HEK293 (cell line): ENCODE results near the gene OST4.

Experiments
- BCL11A ChIP-seq: fragments of 450-650 bp; formaldehyde crosslinking; IDR thresholded peaks from 2 replicates; pipeline ENCODE4 v1.5.1; 2016; ENCODE audit warnings: low read depth, missing biosample characterization, missing genetic modification characterization
- EGR2 ChIP-seq: fragments of 450-650 bp; formaldehyde crosslinking; IDR thresholded peaks from 2 replicates; pipeline ENCODE4 v1.5.1; 2016; ENCODE audit warnings: low read depth, missing biosample characterization, missing genetic modification characterization
- HOXD13 ChIP-seq: sonication (generic); formaldehyde crosslinking; IDR thresholded peaks from 2 replicates; pipeline ENCODE4 v1.8.0; 2022; ENCODE audit warnings: missing genetic modification reagents, borderline replicate concordance
- KLF16 ChIP-seq: fragments of 450-650 bp; formaldehyde crosslinking; IDR thresholded peaks from 2 replicates; pipeline ENCODE4 v1.5.1; 2017; ENCODE audit warnings: missing biosample characterization, missing genetic modification characterization
- KLF7 ChIP-seq: fragments of 450-650 bp; formaldehyde crosslinking; IDR thresholded peaks from 2 replicates; pipeline ENCODE4 v1.5.1; 2016; ENCODE audit warnings: missing biosample characterization, missing genetic modification characterization, borderline replicate concordance
- MZF1 ChIP-seq: fragments of 450-650 bp; formaldehyde crosslinking; IDR thresholded peaks from 2 replicates; pipeline ENCODE4 v1.5.1; 2017; ENCODE audit warnings: missing biosample characterization, missing genetic modification characterization, borderline replicate concordance
- PATZ1 ChIP-seq: fragments of 450-650 bp; formaldehyde crosslinking; IDR thresholded peaks from 2 replicates; pipeline ENCODE4 v1.5.1; 2016; ENCODE audit warnings: missing biosample characterization, missing genetic modification characterization
- REST ChIP-seq: fragments of 450-650 bp; formaldehyde crosslinking; IDR thresholded peaks from 2 replicates; pipeline ENCODE4 v1.5.1; 2016; ENCODE audit warnings: missing biosample characterization, missing genetic modification characterization
- TRIM28 ChIP-seq: IDR thresholded peaks from 2 replicates; pipeline ENCODE4 v1.6.1; 2011; ENCODE audit warnings: low read length, control low read depth, borderline replicate concordance
- ZFP3 ChIP-seq: fragments of 450-650 bp; formaldehyde crosslinking; IDR thresholded peaks from 2 replicates; pipeline ENCODE4 v1.5.1; 2016; ENCODE audit warnings: low read depth, missing biosample characterization, missing genetic modification characterization
- ZNF155 ChIP-seq: fragments of 450-650 bp; formaldehyde crosslinking; IDR thresholded peaks from 2 replicates; pipeline ENCODE4 v1.5.1; 2016; ENCODE audit warnings: missing biosample characterization, missing genetic modification characterization
- ZNF19 ChIP-seq: fragments of 450-650 bp; formaldehyde crosslinking; IDR thresholded peaks from 2 replicates; pipeline ENCODE4; 2016; ENCODE audit warnings: missing biosample characterization, missing genetic modification characterization, low read depth
- ZNF280D ChIP-seq: fragments of 450-650 bp; formaldehyde crosslinking; IDR thresholded peaks from 2 replicates; pipeline ENCODE4 v1.5.1; 2016; ENCODE audit warnings: missing biosample characterization, missing genetic modification characterization
- ZNF404 ChIP-seq: fragments of 450-650 bp; formaldehyde crosslinking; IDR thresholded peaks from 2 replicates; pipeline ENCODE4 v1.5.1; 2017; ENCODE audit warnings: missing biosample characterization, missing genetic modification characterization
- ZNF488 ChIP-seq: fragments of 450-650 bp; formaldehyde crosslinking; IDR thresholded peaks from 2 replicates; pipeline ENCODE4 v1.5.1; 2016; ENCODE audit warnings: missing biosample characterization, missing genetic modification characterization
- ZNF596 ChIP-seq: fragments of 450-650 bp; IDR thresholded peaks from 2 replicates; pipeline ENCODE4 v1.5.0; 2018; ENCODE audit warnings: missing biosample characterization, mild to moderate bottlenecking, missing genetic modification characterization, moderate library complexity
- ZNF610 ChIP-seq: fragments of 450-650 bp; formaldehyde crosslinking; IDR thresholded peaks from 2 replicates; pipeline ENCODE4 v1.5.1; 2016; ENCODE audit warnings: missing biosample characterization, missing genetic modification characterization, borderline replicate concordance
- ZNF658 ChIP-seq: fragments of 450-650 bp; formaldehyde crosslinking; IDR thresholded peaks from 2 replicates; pipeline ENCODE4; 2016; ENCODE audit warnings: missing biosample characterization, missing genetic modification characterization
- ZNF660 ChIP-seq: fragments of 450-650 bp; IDR thresholded peaks from 2 replicates; pipeline ENCODE4 v1.5.1; 2018; ENCODE audit warnings: missing biosample characterization, mild to moderate bottlenecking, missing genetic modification characterization
- ZNF707 ChIP-seq: fragments of 450-650 bp; formaldehyde crosslinking; IDR thresholded peaks from 2 replicates; pipeline ENCODE4 v1.5.1; 2016; ENCODE audit warnings: missing biosample characterization, missing genetic modification characterization
- ZNF768 ChIP-seq: fragments of 450-650 bp; formaldehyde crosslinking; IDR thresholded peaks from 2 replicates; pipeline ENCODE4 v1.5.1; 2018; ENCODE audit warnings: missing biosample characterization, mild to moderate bottlenecking, missing genetic modification characterization
- TF ChIP-seq, protein P1 (sequence below): fragments of 450-650 bp; formaldehyde crosslinking; IDR thresholded peaks from 2 replicates; pipeline ENCODE4 v1.5.1; 2016; ENCODE audit warnings: missing biosample characterization, missing genetic modification characterization, borderline replicate concordance
- TF ChIP-seq, protein P2 (sequence below): fragments of 450-650 bp; formaldehyde crosslinking; IDR thresholded peaks from 2 replicates; pipeline ENCODE4 v1.5.1; 2016; ENCODE audit warnings: missing biosample characterization, missing genetic modification characterization

The OST4 gene

GRCh38 chr2:27032495-27033252 is 38.8 kb downstream of the OST4 start, which contains the start of gene TMEM214 (continued):
- no peak for TF ChIP-seq REST (tag by site-specific recombination)
- no peak for TF ChIP-seq ZNF155 (tag by site-specific recombination)
- no peak for TF ChIP-seq ZNF19 (tag by site-specific recombination)
- no peak for TF ChIP-seq TRIM28
- no peak for TF ChIP-seq ZNF280D (tag by site-specific recombination)
- TF ChIP-seq EGR2 (tag by site-specific recombination), result no peak
- no peak for TF ChIP-seq ZNF610 (tag by site-specific recombination)
- no peak for TF ChIP-seq MZF1 (tag by site-specific recombination)
- TF ChIP-seq, protein P1, sequence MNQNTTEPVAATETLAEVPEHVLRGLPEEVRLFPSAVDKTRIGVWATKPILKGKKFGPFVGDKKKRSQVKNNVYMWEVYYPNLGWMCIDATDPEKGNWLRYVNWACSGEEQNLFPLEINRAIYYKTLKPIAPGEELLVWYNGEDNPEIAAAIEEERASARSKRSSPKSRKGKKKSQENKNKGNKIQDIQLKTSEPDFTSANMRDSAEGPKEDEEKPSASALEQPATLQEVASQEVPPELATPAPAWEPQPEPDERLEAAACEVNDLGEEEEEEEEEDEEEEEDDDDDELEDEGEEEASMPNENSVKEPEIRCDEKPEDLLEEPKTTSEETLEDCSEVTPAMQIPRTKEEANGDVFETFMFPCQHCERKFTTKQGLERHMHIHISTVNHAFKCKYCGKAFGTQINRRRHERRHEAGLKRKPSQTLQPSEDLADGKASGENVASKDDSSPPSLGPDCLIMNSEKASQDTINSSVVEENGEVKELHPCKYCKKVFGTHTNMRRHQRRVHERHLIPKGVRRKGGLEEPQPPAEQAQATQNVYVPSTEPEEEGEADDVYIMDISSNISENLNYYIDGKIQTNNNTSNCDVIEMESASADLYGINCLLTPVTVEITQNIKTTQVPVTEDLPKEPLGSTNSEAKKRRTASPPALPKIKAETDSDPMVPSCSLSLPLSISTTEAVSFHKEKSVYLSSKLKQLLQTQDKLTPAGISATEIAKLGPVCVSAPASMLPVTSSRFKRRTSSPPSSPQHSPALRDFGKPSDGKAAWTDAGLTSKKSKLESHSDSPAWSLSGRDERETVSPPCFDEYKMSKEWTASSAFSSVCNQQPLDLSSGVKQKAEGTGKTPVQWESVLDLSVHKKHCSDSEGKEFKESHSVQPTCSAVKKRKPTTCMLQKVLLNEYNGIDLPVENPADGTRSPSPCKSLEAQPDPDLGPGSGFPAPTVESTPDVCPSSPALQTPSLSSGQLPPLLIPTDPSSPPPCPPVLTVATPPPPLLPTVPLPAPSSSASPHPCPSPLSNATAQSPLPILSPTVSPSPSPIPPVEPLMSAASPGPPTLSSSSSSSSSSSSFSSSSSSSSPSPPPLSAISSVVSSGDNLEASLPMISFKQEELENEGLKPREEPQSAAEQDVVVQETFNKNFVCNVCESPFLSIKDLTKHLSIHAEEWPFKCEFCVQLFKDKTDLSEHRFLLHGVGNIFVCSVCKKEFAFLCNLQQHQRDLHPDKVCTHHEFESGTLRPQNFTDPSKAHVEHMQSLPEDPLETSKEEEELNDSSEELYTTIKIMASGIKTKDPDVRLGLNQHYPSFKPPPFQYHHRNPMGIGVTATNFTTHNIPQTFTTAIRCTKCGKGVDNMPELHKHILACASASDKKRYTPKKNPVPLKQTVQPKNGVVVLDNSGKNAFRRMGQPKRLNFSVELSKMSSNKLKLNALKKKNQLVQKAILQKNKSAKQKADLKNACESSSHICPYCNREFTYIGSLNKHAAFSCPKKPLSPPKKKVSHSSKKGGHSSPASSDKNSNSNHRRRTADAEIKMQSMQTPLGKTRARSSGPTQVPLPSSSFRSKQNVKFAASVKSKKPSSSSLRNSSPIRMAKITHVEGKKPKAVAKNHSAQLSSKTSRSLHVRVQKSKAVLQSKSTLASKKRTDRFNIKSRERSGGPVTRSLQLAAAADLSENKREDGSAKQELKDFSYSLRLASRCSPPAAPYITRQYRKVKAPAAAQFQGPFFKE (tag by site-specific recombination), result no peak
- TF ChIP-seq KLF7 (tag by site-specific recombination), result peak; percentile 25; the same call in 1 of the 2 replicates
- TF ChIP-seq ZNF658 (tag by site-specific recombination), result no peak
- TF ChIP-seq ZNF768 (tag by site-specific recombination), result no peak
- TF ChIP-seq ZFP3, result no peak
- TF ChIP-seq ZNF488 (tag by site-specific recombination), result no peak
- no peak for TF ChIP-seq ZNF707 (tag by site-specific recombination)
- peak; percentile 67 for TF ChIP-seq PATZ1 (tag by site-specific recombination)
- TF ChIP-seq, protein P2, sequence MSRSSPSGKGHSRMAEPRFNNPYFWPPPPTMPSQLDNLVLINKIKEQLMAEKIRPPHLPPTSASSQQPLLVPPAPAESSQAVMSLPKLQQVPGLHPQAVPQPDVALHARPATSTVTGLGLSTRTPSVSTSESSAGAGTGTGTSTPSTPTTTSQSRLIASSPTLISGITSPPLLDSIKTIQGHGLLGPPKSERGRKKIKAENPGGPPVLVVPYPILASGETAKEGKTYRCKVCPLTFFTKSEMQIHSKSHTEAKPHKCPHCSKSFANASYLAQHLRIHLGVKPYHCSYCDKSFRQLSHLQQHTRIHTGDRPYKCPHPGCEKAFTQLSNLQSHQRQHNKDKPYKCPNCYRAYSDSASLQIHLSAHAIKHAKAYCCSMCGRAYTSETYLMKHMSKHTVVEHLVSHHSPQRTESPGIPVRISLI (tag by site-specific recombination), result no peak
- TF ChIP-seq HOXD13 (CRISPR knock-in tag), result no peak
- TF ChIP-seq BCL11A, result no peak
- no peak for TF ChIP-seq KLF16 (tag by site-specific recombination)
- no peak for TF ChIP-seq ZNF596
- peak; percentile 99 for TF ChIP-seq ZNF660 (tag by site-specific recombination)
- TF ChIP-seq ZNF404 (tag by site-specific recombination), result no peak
